Suppressor macrophage treated with lipopolysaccharide for 1 hour (primary cell): Measurements from ENCODE around the gene TTC13.

Experiments used
- DNase-seq, 3 donors: peaks; one replicate each; pipeline ENCODE4 v3.0.0-alpha.2; 2020 to 2022

The TTC13 gene

DNA sequence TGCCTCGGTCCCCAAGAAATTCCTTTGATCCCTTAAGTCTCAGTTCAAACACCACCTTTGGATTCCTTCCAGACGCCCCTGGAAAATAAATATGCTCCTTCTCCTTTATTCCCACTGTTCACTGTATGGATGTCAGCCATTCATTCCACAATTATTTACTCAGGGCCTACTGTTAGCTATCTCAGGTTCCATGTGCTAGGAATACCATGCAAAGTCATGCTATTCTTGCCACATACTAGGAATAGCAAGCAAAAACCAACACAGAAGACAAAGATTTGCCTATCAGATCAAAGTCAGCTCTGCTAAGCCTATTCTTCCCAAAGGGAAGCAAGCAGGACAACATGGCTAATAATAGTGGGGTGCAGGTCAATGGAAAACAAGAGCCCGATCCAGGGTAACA lies 29.8 kb downstream of the TTC13 start:
- DNase-seq, result no peak

DNA sequence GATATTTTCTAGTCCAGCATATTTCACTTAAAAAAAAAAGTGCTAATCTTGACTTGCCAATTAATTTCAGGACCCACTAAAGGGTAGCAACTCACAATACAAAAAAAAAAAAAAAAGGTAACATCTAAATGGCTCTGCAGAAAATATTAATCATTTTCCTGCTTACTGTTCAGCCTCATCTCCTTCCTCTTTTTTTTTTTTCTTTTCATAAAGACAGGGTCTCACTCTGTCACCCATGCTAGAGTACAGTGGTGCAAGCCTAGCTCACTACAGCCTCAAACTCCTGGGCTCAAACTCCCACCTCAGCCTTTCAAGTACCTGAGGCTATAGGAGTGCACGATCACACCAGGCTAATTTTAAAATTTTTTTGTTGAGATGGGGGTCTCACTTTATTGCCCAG lies 30.4 kb downstream of the TTC13 start:
- DNase-seq, result no peak

DNA sequence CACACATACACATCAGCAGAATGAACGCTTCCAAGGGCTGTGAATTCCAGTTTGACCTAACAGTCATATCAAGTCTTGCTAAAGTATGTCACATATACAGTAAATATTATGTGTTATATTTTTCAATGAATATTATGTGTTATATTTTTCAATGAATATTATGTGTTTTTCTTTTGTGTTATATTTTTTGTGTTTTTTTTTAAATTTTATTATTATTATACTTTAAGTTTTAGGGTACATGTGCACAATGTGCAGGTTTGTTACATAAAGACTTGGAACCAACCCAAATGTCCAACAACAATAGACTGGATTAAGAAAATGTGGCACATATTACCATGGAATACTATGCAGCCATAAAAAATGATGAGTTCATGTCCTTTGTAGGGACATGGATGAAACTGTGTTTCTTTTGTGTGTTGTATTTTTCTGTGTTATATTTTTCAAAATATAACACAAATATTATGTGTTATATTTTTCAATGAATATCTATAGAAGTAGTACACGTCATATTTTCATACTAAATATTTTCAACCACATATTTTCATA lies 35.5 kb downstream of the TTC13 start:
- no peak for DNase-seq

DNA sequence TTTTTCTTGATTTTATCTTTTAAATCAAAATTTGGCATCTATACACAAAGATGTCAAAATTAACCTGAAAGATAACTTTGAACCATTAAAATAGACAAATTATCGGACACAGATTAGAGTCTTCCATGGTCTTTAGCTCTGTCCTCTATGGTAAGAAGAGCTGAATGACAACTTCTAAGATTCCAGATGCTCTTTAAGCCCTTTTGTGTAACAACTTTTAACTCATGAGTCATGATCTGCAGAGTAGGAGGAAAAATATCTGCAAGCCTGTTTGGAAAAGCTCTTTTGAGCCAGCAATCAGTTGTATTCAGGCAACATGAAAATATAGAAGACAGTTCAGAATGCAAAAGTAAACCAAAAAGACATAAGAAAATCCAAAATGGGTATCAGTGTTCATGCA lies 37.8 kb downstream of the TTC13 start:
- no peak for DNase-seq

DNA sequence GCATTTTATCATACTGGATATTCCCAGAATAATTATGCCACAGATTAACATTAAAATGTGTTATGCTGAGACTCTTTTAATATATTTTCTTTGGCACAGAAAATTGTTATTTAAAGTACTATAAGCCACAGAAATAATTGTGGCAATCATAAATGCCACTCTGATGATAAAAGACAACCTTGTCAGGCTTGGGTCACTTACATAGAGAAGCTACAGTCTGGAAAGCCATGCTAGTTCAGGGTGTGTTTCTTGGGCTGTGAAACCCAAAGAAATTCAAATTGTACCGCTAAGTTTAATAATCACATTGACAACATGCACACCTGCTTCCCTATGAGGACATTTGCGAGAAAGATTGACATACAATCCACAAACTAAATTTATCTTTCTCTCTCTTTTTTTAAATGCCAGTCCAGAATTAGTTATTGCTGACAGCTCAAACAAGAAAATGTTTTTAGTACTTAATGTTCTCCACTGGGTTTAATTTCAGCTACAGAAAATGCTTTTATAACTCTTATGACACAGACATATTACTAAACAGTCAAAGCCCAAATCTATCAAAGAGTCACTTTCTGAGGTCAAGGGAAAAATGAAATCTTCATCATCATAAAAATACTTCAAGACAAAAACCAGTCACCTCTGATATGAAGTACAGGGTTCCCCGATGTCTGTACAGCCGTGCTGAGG lies 38.7 kb downstream of the TTC13 start:
- DNase-seq, result no peak

DNA sequence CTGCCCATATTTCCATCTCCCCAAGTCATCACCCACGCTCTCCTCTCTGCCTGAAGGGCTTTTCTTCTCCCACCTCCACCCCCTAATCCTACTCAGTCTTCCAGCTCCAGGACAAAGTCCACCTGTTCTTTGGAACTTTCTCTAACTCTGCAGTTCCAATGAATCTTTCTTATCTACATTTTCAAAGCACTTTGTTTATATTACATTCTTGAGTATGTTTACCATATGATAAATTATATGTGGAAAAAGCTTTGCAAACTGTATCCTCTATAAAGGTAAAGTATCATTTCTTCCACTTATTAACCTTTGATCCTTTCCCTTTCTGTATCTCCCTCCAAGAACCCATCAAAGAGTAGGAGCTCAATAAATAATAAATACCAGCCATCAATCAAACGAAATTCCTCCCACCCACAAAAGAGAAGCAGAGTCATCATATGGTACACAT lies 39.7 kb downstream of the TTC13 start:
- DNase-seq, result no peak

DNA sequence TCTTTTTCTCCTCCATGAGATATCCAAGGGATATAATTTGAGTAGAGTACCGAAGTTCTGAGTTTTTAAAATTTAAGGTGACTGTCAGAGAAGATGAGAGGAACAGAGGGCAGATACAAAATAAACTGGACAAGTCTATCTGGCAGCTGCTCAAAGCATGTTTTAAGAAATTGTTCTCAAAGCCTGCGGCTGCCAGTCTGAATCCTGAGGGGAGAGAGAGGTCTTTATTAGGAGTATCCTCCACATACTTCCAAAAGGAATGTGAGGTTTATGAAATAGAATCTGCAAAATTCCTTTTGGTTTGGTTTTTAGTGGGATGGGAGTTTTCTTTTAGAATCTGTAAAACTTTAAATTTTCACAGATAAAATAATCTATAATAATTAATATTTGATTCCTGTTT lies 41.3 kb downstream of the TTC13 start:
- DNase-seq, result no peak

DNA sequence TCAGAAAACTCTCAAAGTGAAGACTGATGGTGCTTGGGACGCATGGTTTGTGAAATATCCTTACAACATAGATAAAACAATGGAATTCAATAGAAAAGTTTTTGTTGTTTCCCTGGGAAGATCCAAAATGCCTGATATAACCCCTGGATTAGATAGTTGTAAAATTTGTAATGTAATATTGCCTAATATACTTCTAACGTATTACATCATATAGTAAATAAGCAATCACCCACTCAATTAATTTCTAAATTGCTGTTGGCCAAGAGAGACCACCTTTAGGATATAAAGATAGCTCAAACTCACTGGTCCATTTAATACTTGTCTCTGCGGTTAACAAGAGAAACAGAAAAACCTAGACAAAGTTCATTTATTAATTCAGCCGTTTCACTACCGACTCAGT lies 42.2 kb downstream of the TTC13 start:
- no peak for DNase-seq

DNA sequence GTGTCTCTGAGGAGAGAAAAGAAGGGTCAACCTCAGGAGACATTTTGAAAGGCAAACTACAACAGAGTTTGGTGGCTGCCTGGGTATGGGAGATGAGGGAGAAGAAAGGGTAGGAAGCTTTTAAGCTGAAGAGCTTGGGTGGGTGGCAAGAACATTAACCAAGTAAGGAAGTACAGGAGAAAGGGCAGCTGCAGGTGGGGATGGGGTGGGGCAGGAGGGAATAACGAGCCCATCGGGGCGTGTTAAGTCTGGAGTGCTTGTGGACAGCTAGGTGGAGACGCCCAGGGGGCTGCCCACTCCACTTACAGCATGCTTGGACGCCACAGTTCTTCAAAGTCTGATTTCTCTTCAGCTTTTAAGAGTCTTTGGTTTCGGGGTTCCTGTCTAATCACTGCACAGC lies 42.8 kb downstream of the TTC13 start:
- DNase-seq, result no peak

DNA sequence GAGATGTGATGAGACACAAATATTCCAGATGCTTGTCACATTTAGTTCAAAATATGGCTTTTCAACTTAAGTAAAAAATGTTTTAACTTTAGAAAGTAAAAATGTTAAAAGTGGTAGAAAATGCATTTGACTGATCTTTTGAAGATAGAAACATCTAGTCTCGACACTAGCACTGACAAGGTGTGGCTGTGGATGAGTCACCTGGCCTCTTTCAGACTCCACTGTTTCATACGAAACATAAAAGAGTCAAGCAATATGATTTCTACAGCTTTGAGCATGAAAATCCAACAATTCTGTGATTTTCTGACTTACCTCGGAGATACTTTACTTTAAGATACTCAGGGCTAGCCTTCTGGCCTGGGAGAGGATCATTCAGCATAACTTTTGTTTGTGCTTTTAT lies 47.7 kb downstream of the TTC13 start:
- DNase-seq, result no peak

DNA sequence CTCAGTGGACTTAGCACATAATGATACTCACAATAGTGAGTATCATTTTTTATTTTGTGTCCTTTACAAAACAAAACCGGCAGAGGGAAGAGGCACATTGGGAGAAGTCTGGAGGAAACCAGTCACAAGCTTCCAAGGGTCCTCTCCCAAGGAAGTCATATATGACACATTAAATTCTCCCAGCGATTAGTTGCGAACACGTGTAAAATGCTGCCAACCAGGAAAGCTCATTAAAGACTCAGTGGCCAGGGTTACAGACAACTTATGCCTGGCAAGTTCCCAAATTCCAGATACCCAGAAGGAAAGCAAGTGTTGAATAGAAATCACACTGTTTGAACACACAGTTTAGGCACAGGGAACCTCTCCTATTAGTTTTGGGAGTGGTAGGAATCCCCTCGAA lies 52.5 kb downstream of the TTC13 start:
- DNase-seq, result no peak

DNA sequence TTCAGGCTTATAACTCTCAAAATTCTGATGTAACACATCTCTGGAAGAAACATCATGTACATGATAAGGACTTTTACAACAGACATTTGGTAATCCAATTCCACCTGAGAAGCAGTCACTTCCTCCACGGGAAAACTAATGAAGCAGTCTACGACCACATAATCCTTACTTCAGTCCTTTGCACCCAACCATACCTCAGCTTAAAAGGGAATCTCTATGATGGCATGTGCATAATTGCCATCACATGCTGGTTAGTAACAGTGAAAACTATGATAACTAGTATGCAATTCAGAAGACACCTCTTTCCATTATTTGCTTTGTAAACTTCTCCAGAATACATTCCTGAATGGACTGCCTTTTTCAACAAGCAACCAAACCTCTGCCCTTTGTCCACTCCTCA lies 53.1 kb downstream of the TTC13 start:
- DNase-seq, result no peak

DNA sequence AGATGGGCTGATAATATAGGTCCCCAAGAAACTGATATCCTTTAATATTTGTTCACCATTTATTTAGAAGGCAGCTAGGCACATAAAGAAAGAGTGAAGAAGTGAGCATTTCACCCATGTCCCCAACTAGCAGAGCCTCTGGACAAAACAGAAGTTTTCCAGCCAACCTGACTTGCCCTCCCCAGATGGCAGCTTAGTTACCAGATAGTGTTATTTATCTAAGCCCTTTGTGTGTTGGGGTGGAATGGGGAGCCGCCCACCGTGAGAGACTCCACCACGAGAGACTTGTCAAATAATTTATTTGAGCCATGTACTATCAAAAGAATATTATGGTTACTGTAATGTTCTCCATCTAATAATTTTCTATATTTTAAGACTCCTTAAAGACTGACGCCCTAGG lies 55.5 kb downstream of the TTC13 start:
- DNase-seq, result no peak

DNA sequence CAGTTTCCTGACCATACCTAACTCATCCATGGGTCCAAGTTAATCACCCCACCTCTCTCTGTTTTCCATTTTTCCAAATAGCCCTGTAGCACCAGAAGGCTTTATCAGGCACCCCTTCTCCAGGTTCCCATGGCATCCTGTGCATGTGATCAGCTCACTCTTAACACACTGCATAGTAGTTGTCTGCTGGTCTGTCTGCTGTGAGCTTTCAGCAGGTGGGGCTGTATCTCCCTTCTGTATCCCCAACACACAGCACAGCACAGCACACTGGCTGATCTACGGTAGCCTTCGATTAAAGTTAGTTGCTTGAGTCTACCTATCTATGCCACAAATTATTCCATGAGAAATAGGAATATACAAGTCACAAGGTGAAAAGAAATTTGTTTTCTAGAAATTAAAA lies 56.0 kb downstream of the TTC13 start:
- DNase-seq, result no peak

DNA sequence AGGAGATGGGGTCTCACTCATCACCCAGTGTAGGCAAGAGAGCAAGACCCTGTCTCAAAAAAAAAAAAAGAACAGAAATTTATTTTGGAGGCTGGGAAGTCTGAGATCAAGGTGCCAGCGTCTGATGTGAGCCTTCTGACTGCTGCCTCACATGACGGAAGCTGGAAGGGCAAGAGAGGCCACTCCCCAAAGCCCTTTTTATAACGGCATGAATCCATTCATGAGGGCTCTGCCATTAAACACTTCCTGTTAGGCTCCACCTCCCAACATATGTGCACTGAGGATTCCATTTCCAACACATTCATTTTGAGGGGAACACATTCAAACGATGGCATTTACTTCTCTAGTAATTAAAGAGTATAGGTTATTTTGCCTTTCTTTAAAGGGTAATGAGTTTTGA lies 59.5 kb downstream of the TTC13 start:
- no peak for DNase-seq

DNA sequence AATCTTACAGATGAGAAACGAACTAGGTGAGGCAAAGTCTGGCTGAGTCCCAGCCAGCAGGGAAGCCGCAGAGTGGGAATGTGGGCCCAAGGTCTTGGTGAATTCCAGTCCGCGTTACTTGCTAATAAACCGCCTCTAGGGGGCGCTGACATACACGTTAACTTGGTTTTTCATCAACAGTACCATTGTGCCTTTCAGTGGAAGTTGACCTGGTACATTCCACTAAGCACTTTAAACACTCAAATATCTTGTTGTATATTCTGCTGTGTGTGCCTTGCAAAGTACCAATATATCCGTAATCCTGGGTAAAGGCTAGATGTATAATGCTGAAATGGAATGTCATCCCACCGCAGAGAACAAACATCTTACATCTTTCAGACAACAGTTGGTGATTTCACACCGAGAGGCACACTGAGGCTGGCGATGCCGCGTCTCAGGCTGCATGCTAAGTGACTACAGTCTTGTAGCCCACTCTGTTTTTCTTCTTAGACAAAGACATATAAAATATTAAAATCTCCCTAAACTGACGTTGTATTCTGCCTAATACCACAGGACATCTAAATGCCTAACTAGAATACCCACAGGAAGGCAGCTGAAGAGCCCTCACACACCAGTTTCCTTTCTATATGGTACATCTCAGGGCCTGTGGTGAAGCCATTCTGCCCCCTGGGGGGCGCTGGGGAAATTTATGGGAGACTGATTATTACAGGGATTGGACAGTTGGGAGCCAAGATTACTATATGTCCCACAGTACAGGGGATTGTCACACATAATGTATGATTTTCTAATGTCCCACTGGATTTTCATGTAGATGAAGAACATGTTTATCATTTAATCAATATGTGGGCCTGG lies 61.2 kb downstream of the TTC13 start:
- peak; percentile 85 to 95 (median 92) for DNase-seq

DNA sequence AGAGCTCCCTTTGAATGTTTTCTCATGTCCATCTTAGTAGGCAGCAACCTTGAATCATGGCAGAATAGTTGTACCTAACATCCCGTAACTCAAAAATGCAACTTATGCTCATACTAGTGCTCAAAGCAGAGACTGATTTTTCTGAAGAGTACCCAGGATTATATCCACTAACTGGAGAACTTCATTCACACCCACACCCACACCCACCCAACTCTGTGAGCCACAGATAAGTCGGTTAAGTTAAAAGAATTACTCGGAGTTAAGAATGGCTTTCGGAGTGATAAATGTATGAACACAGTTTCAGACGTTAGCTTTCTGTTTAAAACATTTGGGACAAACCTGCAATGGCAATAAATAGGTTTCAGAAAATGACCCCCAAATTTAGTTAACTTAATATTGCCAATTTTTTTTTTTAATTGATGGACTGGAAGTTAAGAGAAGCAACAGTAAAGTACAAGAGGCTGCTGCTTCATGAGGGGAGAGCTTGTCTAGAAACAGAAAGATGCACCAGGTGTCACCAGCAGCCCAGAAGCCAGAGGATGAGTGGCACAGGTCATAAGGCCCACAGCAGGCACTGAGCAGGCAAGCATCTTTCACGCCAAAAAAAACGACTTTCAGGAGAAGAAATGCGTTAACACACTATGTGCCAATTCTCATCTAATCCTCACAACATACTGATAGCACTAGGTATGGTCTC lies 61.9 kb downstream of the TTC13 start:
- DNase-seq, result no peak

DNA sequence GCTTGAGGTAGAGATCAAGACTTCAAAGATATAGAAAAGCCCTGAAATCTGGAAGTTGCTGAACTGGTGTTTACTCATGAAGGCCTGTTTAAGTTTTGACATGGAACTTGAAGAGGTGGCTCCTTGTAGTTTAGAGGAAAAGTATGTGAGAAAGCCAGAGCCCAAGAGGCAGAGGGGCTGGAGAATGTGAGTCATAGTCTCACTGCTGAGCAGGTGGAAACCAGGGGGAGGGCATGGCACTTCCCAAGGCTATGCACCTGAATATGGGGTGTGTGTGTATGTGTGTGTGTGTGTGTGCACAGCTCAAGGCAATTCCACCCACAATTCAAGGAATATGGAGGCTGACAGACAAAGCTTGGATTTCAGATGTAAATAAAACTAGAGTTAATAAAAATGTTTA lies 63.6 kb downstream of the TTC13 start:
- no peak for DNase-seq

DNA sequence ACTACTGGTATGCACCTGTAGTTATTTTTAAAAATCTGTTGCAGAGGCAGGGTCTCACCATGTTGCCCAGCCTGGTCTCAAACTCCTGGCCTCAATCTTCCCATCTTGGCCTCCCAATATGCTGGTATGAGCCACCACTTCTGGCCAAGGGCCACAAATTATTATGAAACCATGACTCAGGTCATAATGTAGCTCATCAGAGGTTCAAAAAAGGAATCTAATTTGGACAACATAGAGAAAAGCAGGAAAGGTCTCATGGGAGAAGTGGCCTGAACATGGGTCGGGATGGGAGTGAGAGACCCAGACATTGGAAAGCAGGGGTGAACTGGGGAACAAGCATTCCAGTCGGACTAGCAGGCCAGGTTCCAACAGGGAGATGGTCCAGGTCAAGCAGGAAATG lies 65.2 kb downstream of the TTC13 start:
- DNase-seq, result no peak

DNA sequence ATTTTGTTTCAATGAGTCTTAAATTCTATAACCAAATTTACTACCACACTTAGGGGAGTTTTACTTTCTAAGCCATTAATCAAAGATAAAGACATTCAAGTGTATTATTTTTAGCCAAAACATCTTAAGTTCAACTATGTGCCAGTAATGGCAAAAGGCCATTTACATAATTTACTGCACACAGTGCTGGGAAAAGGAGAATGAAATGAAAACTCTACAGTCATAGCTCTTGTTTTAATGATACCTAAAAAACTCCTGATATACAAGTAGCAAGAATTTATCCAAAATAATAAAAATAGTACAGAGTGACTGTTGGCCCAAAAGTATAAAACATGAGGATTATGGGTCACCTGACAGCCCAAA lies 67.9 kb downstream of the TTC13 start:
- no peak for DNase-seq

DNA sequence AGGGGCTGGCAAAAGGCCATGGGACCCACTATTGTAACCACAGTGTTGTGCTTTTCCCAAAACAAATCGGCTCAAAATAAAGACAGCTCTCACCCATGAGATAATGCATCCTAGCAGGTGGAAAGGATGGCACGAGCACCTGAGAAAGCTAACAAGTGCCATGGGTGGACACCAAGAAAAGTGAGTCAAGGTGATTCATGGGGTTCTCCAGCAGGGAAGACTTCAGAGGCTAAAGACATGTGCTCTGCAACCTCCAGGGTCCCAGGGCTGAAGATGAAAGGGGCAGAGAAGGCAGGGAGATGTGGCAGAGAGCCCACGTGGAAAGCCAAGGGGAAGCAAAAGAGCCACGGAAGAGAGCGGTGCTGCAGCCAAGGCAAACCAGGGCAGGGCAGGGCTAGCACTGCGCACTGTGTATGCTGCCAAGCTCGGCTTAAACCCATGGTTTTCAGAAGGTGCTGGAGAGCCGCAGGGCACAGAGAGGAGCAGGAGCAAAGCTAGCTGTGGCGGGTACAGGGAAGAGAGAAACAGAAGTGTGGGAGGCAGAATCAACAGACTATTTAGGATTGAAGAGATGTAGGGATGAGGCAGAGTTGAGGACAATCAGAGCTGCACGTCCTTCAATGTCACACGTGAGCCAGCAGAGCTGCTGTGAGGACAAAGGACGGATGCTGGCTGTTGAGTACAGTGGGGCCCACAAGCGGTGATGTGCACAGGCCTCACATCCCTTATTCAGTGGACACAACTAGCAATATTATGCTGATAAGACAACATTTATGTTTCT lies 68.5 kb downstream of the TTC13 start:
- no peak for DNase-seq

DNA sequence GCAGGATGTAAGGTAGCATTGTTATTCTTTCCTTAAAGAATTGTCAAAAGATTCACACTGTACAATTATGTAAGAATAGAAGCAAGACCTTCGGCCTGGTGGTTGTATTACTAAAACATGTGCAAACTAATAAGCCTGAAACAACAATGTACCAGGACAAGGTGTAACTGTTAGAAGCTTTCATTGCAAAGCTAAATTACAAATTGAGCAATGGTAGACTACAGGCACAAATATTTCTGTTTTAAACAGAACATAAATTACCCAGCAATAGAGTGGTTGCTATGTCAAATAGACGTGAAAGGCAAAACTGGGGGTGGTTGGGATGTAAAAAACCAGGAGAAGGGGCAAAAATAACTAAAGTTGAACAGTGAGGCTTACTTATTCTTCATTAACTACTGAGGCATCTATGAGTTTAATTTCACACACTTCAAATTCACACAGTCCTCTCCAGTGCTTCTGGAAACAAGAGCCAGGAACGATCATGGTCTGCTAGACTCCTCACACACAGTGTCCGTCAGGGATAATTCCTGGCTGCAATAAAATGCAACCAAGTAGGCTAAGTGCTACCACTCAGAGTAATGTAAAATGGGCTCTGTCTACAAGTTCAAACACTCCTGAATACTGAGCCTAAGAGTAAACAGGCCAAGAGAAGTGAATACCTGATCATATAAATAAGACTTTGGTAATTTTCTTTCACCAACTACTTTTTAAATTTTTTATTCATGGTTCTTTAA lies 71.0 kb downstream of the TTC13 start:
- DNase-seq, result no peak
